K562 (cell line): ENCODE measurements around the gene TBR1. TPM values are rescaled to one million over a fixed set of nuclear protein-coding genes. Genes with fewer than 3 reads are reported as not detected.

Experiments
- ATAC-seq: fragments of 200-7000 bp; cut with Tn5 transposase; 3 replicates; pipeline ENCODE4 v1.9.1; 2020; ENCODE audit warnings: moderate library complexity
- BruUV-seq: library from RNA; stranded (reverse); fragments of 400-500 nt; replicated peaks from 2 replicates; lab custom pipeline; 2021; lab: Mats Ljungman, UMichigan
- CTCF ChIA-PET: fragments of 300-600 bp; formaldehyde crosslinking; extraction: SDS; loops from one replicate; lab custom pipeline; 2021; ENCODE audit warnings: low intra/inter-chr PET ratio; lab: Yijun Ruan, JAX
- POLR2A ChIA-PET: fragments of 300-600, 350-650 bp; sonication (Branson Sonifier 250); formaldehyde crosslinking; extraction: SDS; loops from one replicate; lab custom pipeline; 2021; ENCODE audit warnings: antibody characterized with exemption, inconsistent platforms; lab: Yijun Ruan, JAX
- DNase-seq, 4 experiments: peaks; one replicate each; pipeline versions ENCODE4 v3.0.0 to v3.0.0-alpha.2; 2011 to 2018; ENCODE audit warnings: low spot score in 3 of 4, mixed read lengths in 3 of 4; ENCODE audit errors: extremely low read depth in 1 of 4
- FAIRE-seq: peaks from 2 replicates; lab custom pipeline; 2011; peaks lifted over from hg19 to GRCh38; lab: Jason Lieb, UNC
- H2AFZ ChIP-seq: 2 replicates; pipeline ENCODE4 v1.6.0; 2011; ENCODE audit warnings: low read depth, low read length, control low read depth, inconsistent platforms
- H3K27ac ChIP-seq: fragments of 200-600 bp; 3 replicates; pipeline ENCODE4 v1.8.0; 2011; ENCODE audit warnings: low read depth, mild to moderate bottlenecking, control low read depth, inconsistent platforms, low read length, moderate library complexity, mixed read lengths; ENCODE audit errors: extremely low read depth
- H3K27me3 ChIP-seq, 2 experiments: fragments of 300-600 bp in 1 of 2; 2 replicates in 1 of 2; 3 replicates in 1 of 2; pipeline versions ENCODE4 v1.6.0 to v1.8.0; 2011; ENCODE audit warnings: inconsistent platforms in 2 of 2, low read length in 2 of 2, mild to moderate bottlenecking in 1 of 2, mixed read lengths in 1 of 2, moderate library complexity in 1 of 2; ENCODE audit not compliant: control insufficient read depth in 2 of 2, insufficient read depth in 2 of 2
- H3K36me3 ChIP-seq: fragments of 300-600 bp; 3 replicates; pipeline ENCODE4 v1.8.0; 2011; ENCODE audit warnings: mild to moderate bottlenecking, low read length, inconsistent platforms; ENCODE audit not compliant: control insufficient read depth, insufficient read depth
- H3K4me1 ChIP-seq, 2 experiments: fragments of 200-600 bp in 1 of 2; replicated peaks in 1 of 2; 2 replicates in 1 of 2; 3 replicates in 1 of 2; pipeline versions ENCODE4 v1.5.1 to v1.8.0; 2011; ENCODE audit warnings: inconsistent platforms in 2 of 2, low read length in 2 of 2, mild to moderate bottlenecking in 1 of 2, mixed read lengths in 1 of 2, moderate library complexity in 1 of 2; ENCODE audit not compliant: control insufficient read depth in 2 of 2, insufficient read depth in 2 of 2
- H3K4me2 ChIP-seq: 2 replicates; pipeline ENCODE4 v1.6.1; 2011; ENCODE audit warnings: low read length, control low read depth, inconsistent platforms, mixed read lengths; ENCODE audit not compliant: insufficient read depth
- H3K4me3 ChIP-seq: fragments of 200-600 bp; sonication (generic), shearing (Covaris generic); 2 replicates; pipeline ENCODE4 v1.5.1; 2016; ENCODE audit warnings: control low read depth, inconsistent platforms
- H3K79me2 ChIP-seq: fragments of 200-600 bp; 3 replicates; pipeline ENCODE4 v1.8.0; 2011; ENCODE audit warnings: low read length, inconsistent platforms; ENCODE audit not compliant: control insufficient read depth, insufficient read depth
- H3K9ac ChIP-seq, 2 experiments: 2 replicates each; pipeline versions ENCODE4 v1.6.0 to v1.6.1; 2011; ENCODE audit warnings: low read depth in 2 of 2, low read length in 2 of 2, control low read depth in 1 of 2, inconsistent platforms in 1 of 2, mild to moderate bottlenecking in 1 of 2, mixed read lengths in 1 of 2; ENCODE audit not compliant: insufficient read depth in 1 of 2
- H3K9me1 ChIP-seq: one replicate; pipeline ENCODE4 v1.6.0; 2011; ENCODE audit warnings: inconsistent platforms, mild to moderate bottlenecking, low read length, moderate library complexity; ENCODE audit not compliant: control insufficient read depth, insufficient read depth
- H3K9me3 ChIP-seq: replicated peaks from 2 replicates; pipeline ENCODE4 v1.5.1; 2011; ENCODE audit warnings: low read depth, low read length, inconsistent platforms; ENCODE audit not compliant: control insufficient read depth, insufficient read depth
- H4K20me1 ChIP-seq: replicated peaks from 2 replicates; pipeline ENCODE4 v1.6.1; 2011; ENCODE audit warnings: low read length, inconsistent platforms, mixed read lengths; ENCODE audit not compliant: control insufficient read depth, insufficient read depth
- CBX8 ChIP-seq: fragments of 200-600 bp; sonication (generic); IDR thresholded peaks from 2 replicates; pipeline ENCODE4 v1.6.1; 2012; ENCODE audit warnings: borderline replicate concordance, mixed run types, low read depth, mild to moderate bottlenecking, moderate library complexity, mixed read lengths, low read length, control low read depth, inconsistent platforms; ENCODE audit not compliant: poor library complexity, severe bottlenecking; ENCODE audit errors: extremely low read depth
- ELF2 ChIP-seq: fragments of 250-450 bp; sonication (Bioruptor Pico); IDR thresholded peaks from 2 replicates; pipeline ENCODE4 v1.5.0; 2021; ENCODE audit warnings: mild to moderate bottlenecking
- HDGF ChIP-seq: fragments of 450-650 bp; IDR thresholded peaks from 2 replicates; pipeline ENCODE4 v1.6.1; 2016
- MEIS2 ChIP-seq: fragments of 450-650 bp; IDR thresholded peaks from 2 replicates; pipeline ENCODE4 v1.6.1; 2014; ENCODE audit warnings: mild to moderate bottlenecking; ENCODE audit not compliant: partially characterized antibody
- NR2F6 ChIP-seq: fragments of 450-650 bp; formaldehyde crosslinking; IDR thresholded peaks from 2 replicates; pipeline ENCODE4 v1.4.0; 2020; ENCODE audit warnings: mild to moderate bottlenecking
- TRIM24 ChIP-seq, 2 experiments: fragments of 450-650 bp; IDR thresholded peaks; 2 replicates each; pipeline ENCODE4 v1.6.1; 2016
- U2AF2 ChIP-seq: fragments of 200-400 bp; formaldehyde crosslinking; optimal IDR thresholded peaks from 2 replicates; pipeline ENCODE3; 2017; ENCODE audit warnings: low read depth, mild to moderate bottlenecking, low read length
- ZSCAN29 ChIP-seq: fragments of 450-650 bp; IDR thresholded peaks from 2 replicates; pipeline ENCODE4 v1.6.1; 2017
- in situ Hi-C: fragments of 300-500 bp; cut with MboI; formaldehyde crosslinking; loops from 4 replicates; pipeline ENCODE4 v1.15.0; 2018; ENCODE audit warnings: inconsistent platforms, mixed read lengths
- intact Hi-C: fragments of 100-400 bp; cut with micrococcal nuclease; formaldehyde crosslinking; loops from 2 replicates; pipeline ENCODE4 v1.14.2; 2022
- polyA plus RNA-seq, 8 experiments: library from polyadenylated mRNA; depleted of rRNA in 4 of 8; stranded (reverse) in 5 of 8; unstranded in 3 of 8; fragments of >200 nt; fragmentation: Nextera tagmentation in 2 of 8; fragmentation: Illumina TruSeq in 1 of 8; extraction: Ambion mirVana in 2 of 8; extraction: Trizol in 1 of 8; gene quantifications; 2 replicates each; pipeline versions ENCODE4 v1.2.1 to v1.2.3, GENCODE V29; 2011 to 2014; ENCODE audit warnings: inconsistent platforms in 1 of 8, missing spikeins in 1 of 8
- total RNA-seq, 7 experiments: library from RNA; depleted of rRNA in 6 of 7; stranded (reverse); fragments of >200 nt in 6 of 7; fragmentation: Illumina TruSeq in 2 of 7; extraction: Trizol in 2 of 7; gene quantifications; 2 replicates each; pipeline versions ENCODE4 v1.2.1 to v1.2.3, GENCODE V29; 2011 to 2021; ENCODE audit warnings: low replicate concordance in 1 of 7
- TF ChIP-seq, protein P1 (sequence below): fragments of 250-450 bp; sonication (Bioruptor Pico); IDR thresholded peaks from 2 replicates; pipeline ENCODE4 v1.8.0; 2022; ENCODE audit warnings: moderate library complexity, mild to moderate bottlenecking, inconsistent platforms
- TF ChIP-seq, protein P2 (sequence below): fragments of 250-450 bp; sonication (Bioruptor Pico); IDR thresholded peaks from 2 replicates; pipeline ENCODE4 v1.5.0; 2021; ENCODE audit warnings: mild to moderate bottlenecking, moderate library complexity
- TF ChIP-seq, protein P3 (sequence below), 3 experiments: fragments of 200-800 bp in 1 of 3; fragments of 250-450 bp in 1 of 3; fragments of 450-650 bp in 1 of 3; sonication (Bioruptor Pico) in 1 of 3; sonication (Bioruptor generic) in 1 of 3; formaldehyde crosslinking in 1 of 3; IDR thresholded peaks; 2 replicates each; pipeline versions ENCODE4 v1.6.1 to v1.8.0; 2016 to 2022; ENCODE audit warnings: mild to moderate bottlenecking in 2 of 3, missing genetic modification characterization in 2 of 3, missing compliant biosample characterization in 1 of 3, moderate library complexity in 1 of 3
- TF ChIP-seq, protein P4 (sequence below): sonication (generic); formaldehyde crosslinking; IDR thresholded peaks from 2 replicates; pipeline ENCODE4 v1.8.0; 2023; ENCODE audit warnings: mild to moderate bottlenecking, missing genetic modification reagents

TBR1 gene
- total and polyA plus RNA-seq, 9 of the 15 experiments (the other 6 are each of a cell fraction or from before 2014, with no cell fraction given): 0.01 to 0.09 TPM; not detected in 7

DNA sequence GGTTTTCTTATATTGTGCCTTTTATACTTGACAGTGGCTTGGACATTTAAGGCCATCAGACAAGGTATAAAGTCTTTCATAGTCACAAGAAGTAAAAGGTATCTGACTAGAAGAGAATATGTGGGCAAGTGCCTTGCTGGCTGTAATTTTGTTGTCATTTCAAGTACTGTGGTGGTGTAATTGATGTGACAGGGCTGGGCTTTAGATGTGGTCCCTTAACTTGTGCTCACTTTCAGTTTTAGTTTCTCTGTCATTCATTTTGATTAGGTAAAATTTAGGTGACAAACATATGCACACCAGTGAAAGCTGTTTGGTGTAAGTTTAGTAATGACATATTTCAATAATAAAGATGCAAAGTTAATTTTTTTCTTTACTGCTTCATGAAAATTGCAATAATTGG lies 31.2 kb upstream of the TBR1 start:
- FAIRE-seq (no peak), ATAC-seq (no peak; the same call in 2 of the 3 replicates), DNase-seq (no peak)

More for the DNA sequence above, 31.2 kb upstream of the TBR1 start:
- POLR2A ChIA-PET: no interaction called here
- H3K9me3 ChIP-seq: no peaks in the 10 kb centered on the region
- H3K27me3 ChIP-seq: no peaks in the 10 kb centered on the region
- CTCF ChIA-PET: interaction anchor here (0.6 kb wide), 1 partner anchor 140 kb away, joined by 3 read pairs; no protein-coding TSS in a partner anchor
- H3K4me1 ChIP-seq: no peaks in the 10 kb centered on the region
- no TSS peak for BruUV-seq
- TF ChIP-seq, protein P1, sequence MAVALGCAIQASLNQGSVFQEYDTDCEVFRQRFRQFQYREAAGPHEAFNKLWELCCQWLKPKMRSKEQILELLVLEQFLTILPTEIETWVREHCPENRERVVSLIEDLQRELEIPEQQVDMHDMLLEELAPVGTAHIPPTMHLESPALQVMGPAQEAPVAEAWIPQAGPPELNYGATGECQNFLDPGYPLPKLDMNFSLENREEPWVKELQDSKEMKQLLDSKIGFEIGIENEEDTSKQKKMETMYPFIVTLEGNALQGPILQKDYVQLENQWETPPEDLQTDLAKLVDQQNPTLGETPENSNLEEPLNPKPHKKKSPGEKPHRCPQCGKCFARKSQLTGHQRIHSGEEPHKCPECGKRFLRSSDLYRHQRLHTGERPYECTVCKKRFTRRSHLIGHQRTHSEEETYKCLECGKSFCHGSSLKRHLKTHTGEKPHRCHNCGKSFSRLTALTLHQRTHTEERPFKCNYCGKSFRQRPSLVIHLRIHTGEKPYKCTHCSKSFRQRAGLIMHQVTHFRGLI (CRISPR knock-in tag): no peak
- TF ChIP-seq, protein P2, sequence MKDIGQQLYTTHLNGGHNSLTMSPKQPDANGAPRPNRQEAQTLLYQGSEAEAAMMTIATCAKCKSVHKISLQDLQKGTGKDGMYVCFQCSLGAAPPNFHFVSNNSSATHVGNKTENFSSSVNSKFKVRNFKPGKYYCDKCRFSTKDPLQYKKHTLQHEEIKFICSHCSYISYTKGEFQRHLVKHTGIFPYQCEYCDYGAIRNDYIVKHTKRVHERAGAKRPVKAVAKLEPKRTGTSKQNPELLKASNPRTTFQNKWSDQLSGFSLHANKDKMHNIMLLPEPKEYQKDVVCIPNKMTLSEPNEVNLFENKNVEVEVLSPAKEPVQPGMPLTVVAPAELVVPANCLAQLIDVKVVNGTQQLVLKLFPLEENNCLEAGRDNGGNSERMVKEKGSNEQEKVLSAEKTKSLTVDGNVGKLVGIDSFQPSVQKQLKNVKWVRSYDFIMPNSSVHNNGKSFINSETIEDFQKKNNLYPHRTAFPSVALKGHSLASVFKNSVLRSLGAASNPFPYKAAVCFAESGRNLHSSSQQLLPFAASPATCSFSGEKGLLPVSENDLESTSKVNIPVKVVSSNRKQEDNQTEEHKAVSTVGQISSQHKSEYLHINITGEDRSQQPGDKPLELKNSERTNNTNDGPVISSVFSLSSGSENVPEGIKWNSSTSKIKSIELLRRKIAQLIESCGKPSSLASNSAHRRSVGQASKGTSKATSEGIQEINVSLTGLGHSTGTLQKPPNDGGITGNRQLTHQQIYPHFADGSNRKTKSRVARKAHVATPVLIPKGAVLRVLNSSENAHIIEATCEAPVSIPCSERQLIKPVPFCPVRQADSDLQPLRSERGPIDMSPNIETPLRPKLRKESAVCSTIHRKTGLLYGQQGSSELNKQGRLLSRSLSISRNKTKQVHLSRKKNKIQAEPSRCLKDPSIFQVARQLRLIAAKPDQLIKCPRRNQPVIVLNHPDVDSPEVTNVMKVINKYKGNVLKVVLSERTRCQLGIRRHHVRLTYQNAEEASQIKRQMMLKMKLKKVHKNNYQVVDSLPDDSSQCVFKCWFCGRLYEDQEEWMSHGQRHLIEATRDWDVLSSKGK (CRISPR knock-in tag): no peak
- TF ChIP-seq ZSCAN29: no peak
- TF ChIP-seq, protein P3, sequence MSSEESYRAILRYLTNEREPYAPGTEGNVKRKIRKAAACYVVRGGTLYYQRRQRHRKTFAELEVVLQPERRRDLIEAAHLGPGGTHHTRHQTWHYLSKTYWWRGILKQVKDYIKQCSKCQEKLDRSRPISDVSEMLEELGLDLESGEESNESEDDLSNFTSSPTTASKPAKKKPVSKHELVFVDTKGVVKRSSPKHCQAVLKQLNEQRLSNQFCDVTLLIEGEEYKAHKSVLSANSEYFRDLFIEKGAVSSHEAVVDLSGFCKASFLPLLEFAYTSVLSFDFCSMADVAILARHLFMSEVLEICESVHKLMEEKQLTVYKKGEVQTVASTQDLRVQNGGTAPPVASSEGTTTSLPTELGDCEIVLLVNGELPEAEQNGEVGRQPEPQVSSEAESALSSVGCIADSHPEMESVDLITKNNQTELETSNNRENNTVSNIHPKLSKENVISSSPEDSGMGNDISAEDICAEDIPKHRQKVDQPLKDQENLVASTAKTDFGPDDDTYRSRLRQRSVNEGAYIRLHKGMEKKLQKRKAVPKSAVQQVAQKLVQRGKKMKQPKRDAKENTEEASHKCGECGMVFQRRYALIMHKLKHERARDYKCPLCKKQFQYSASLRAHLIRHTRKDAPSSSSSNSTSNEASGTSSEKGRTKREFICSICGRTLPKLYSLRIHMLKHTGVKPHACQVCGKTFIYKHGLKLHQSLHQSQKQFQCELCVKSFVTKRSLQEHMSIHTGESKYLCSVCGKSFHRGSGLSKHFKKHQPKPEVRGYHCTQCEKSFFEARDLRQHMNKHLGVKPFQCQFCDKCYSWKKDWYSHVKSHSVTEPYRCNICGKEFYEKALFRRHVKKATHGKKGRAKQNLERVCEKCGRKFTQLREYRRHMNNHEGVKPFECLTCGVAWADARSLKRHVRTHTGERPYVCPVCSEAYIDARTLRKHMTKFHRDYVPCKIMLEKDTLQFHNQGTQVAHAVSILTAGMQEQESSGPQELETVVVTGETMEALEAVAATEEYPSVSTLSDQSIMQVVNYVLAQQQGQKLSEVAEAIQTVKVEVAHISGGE (CRISPR knock-in tag; IDR thresholded peaks at IDR 0.05): no peak
- TF ChIP-seq, protein P4, sequence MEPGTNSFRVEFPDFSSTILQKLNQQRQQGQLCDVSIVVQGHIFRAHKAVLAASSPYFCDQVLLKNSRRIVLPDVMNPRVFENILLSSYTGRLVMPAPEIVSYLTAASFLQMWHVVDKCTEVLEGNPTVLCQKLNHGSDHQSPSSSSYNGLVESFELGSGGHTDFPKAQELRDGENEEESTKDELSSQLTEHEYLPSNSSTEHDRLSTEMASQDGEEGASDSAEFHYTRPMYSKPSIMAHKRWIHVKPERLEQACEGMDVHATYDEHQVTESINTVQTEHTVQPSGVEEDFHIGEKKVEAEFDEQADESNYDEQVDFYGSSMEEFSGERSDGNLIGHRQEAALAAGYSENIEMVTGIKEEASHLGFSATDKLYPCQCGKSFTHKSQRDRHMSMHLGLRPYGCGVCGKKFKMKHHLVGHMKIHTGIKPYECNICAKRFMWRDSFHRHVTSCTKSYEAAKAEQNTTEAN (CRISPR knock-in tag): no peak
- TF ChIP-seq NR2F6 (CRISPR knock-in tag): no peak
- no peak for TF ChIP-seq U2AF2
- TF ChIP-seq ELF2 (CRISPR knock-in tag): no peak
- no peak for TF ChIP-seq HDGF
- no peak for TF ChIP-seq CBX8
- no peak for TF ChIP-seq MEIS2
- no peak for TF ChIP-seq TRIM24 (IDR thresholded peaks at IDR 0.05)
- in situ Hi-C loops: no loop called here
- H3K36me3 ChIP-seq: peaks cover 57% of the 10 kb centered on the region; the same call in 2 of the 3 replicates
- H2AFZ ChIP-seq: no peak overlapping the region
- no peak overlapping the region for H3K4me2 ChIP-seq
- no peaks in the 10 kb centered on the region for H4K20me1 ChIP-seq
- no peak overlapping the region for H3K4me3 ChIP-seq
- no peaks in the 10 kb centered on the region for H3K9me1 ChIP-seq
- H3K9ac ChIP-seq: no peak overlapping the region
- intact Hi-C loops: no loop called here
- H3K27ac ChIP-seq: no peak overlapping the region
- H3K79me2 ChIP-seq: no peaks in the 10 kb centered on the region; the same call in 2 of the 3 replicates
